Glomerular visceral epithelial cell (primary cell): ENCODE measurements around the gene GLOD4.
"Not testable (repeated sequence)": the region's sequence is repeated elsewhere in the genome, so short reads cannot be mapped to it uniquely, and the experiment has no call there.

ENCODE experiments used
- DNase-seq: peaks from one replicate; pipeline ENCODE4 v3.0.0-alpha.2; 2016; ENCODE audit errors: extremely low spot score

GLOD4 gene

GRCh38 chr17:802481-802880, 20.4 kb upstream of the GLOD4 start:
- no peak for DNase-seq

DNA sequence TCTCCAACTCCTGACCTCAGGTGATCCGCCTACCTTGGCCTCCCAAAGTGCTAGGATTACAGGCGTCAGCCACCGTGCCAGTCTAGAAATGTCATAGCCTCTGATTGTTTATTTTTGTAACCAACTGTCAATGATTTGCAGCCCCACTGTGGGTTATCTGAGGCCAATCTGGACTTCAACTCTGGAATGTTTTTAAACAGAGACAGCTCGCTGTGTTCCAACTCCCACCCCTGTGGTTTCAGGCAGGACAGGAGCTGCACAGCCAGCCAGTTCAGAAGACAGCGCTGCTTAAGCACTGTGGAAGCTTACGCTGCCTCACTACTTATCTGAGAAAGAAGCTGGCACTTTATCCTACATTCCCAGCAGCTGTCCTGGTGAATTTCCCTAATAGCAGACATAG, 19.6 kb upstream of the GLOD4 start:
- peak; percentile 75 for DNase-seq

GRCh38 chr17:800446-801242, 18.6 kb upstream of the GLOD4 start:
- no peak for DNase-seq

DNA sequence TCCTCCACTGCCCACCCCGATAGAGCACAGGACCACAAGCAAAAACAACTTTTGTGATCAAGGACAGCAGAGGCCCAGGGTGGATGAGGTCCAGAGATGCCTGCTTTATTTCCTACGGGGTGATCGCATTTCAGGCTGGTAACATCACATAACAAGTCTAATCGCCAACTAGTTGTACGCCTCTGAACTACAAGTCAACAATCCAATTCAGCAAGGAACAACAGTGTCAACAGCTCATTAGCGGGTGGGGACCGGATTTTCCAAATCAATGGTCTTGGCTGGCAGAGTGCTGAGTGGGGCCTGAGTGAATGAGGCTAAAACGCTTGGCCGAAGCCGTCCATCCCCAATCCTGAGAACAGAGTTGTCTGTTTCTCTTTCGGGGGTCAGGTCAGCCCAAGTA, 17.2 kb upstream of the GLOD4 start:
- DNase-seq: no peak

GRCh38 chr17:798246-798645, 16.2 kb upstream of the GLOD4 start:
- DNase-seq: no peak

GRCh38 chr17:797236-797840, 15.3 kb upstream of the GLOD4 start:
- no peak for DNase-seq

GRCh38 chr17:796609-797008, 14.5 kb upstream of the GLOD4 start:
- DNase-seq: no peak

GRCh38 chr17:795721-796120, 13.6 kb upstream of the GLOD4 start:
- no peak for DNase-seq

GRCh38 chr17:795276-795675, 13.2 kb upstream of the GLOD4 start:
- no peak for DNase-seq

GRCh38 chr17:794876-795275, 12.8 kb upstream of the GLOD4 start:
- DNase-seq: peak; percentile 58

- no peak for DNase-seq
These were observed 10.2 kb upstream of the GLOD4 start for GRCh38 chr17:792277-792676.

- DNase-seq: no peak
These were observed 9.7 kb upstream of the GLOD4 start for GRCh38 chr17:791829-792228.

- not testable (repeated sequence) for DNase-seq
These were observed 8.8 kb upstream of the GLOD4 start for GRCh38 chr17:790874-791247.

- not testable (repeated sequence) for DNase-seq
These were observed 8.1 kb upstream of the GLOD4 start for GRCh38 chr17:789931-790873.

- DNase-seq: no peak
These were observed 7.2 kb upstream of the GLOD4 start for GRCh38 chr17:789160-789840.

DNA sequence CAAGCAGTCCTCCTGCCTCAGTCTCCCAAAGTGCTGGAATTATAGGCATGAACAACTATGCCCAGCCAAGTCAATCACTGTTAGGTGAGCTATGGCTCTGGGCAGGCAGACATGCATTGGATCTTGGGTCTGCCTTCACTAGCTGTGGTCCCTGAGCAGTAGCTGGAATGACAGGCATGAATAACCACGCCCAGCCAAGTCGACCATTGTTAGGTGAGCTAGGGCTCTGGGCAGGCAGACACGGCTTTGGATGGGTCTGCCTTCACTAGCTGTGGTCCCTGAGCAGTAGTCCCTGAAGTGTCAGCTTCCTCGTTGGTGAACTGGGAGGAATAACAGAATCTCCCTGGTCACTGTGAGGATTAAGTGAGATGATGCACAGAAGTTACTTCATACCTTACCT, 6.5 kb upstream of the GLOD4 start:
- no peak for DNase-seq

DNA sequence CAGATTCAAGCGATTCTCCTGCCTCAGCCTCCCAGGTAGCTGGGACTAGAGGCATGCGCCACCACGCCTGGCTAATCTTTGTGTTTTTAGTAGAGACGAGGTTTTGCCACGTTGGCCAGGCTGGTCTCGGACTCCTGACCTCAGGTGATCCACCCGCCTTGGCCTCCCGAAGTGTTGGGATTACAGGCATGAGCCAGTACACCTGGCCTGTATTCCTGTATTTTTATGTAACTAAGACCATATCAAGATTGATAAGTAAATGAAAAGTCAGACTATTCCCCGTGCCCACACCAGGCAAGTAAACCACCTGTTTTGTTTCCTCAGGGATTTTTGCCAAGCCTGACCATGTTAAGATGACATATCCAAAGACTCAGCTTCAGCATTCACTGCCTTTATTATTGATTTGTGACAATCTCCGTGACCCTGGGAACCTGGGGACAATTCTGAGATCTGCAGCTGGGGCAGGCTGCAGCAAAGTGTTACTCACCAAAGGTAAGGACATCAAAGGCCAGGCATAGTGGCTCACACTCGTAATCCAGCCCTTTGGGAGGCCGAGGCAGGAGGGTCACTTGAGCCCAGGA, 5.7 kb upstream of the GLOD4 start:
- DNase-seq: no peak

DNA sequence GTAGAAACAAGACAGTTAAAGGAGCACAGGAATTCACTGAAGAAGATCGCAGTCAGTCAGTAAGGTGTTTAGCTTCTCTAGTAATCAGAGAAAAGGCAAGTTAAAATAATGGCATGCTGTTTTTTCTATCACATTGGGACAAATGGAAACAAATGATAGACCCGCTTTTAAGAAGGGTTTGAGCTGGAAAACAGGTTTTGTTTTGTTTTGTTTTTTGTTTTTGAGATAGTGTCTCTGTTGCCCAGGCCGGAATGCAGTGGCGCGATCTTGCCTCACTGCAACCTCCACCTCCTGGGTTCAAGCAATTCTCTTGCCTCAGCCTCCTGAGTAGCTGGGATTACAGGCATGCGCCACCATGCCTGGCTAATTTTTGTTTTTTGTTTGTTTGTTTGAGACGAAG, 3.8 kb upstream of the GLOD4 start:
- not testable (repeated sequence) for DNase-seq

DNA sequence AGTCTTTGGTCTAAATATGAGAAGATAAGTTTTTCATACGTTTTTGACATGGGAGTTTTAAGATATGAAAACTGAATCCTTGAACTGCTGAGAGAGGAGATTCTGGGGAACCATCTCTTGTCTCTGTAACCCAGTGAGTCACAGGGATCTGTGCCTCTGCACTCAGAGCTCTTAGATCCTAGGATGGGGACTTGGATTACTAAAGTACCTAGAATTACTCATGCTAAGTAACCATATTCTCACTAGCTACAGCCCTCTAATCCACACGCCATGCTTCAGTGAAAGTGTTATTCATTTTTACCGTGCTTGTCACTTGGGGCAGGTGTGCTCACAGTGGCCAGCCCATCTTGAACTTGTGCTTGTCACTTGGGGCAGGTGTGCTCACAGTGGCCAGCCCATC, 2.1 kb upstream of the GLOD4 start:
- DNase-seq: no peak

- DNase-seq: no peak
These were observed 4.0 kb downstream of the GLOD4 start for GRCh38 chr17:778096-778495.

DNA sequence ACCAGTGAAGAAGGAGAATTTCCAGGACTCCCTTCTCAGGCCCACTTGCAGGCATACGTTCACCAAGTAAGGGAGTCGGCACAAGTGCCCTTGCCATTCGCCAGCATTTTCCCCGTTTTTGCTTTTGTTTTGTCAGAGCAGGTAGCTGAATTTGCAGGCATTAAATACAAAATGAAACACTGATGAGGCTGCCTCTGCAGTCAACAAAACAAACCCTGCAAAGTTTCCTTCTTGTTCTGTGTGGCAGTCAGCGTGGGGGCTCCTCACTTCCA, 7.8 kb downstream of the GLOD4 start:
- DNase-seq: no peak
